Inflammatory macrophage treated with lipopolysaccharide for 4 hours (primary cell): ENCODE data around the gene CNGA1.
"Not testable (repeated sequence)": the region's sequence is repeated elsewhere in the genome, so short reads cannot be mapped to it uniquely, and the experiment has no call there.

Experiments used
- DNase-seq: peaks from one replicate; pipeline ENCODE4 v3.0.0-alpha.2; 2020

The CNGA1 gene

DNA sequence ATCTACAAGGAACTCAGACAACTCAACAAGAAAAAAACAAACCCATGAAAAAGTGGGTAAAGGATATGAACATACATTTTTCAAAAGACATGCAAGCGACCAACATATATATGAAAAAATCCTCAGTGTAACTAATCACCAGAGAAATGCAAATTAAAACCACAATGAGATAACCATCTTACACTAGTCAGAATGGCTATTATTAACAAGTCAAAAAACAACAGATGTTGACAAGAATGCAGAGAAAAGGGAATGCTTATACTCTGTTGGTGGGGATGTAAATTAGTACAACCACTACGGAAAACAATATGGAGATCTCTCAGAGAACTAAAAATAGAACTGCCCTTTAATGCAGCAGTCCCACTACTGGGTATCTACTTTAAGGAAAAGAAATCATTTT is 12.2 kb upstream of the CNGA1 start:
- no peak for DNase-seq

- DNase-seq, result no peak
These were observed 11.2 kb upstream of the CNGA1 start for GRCh38 chr4:48027653-48028052.

- no peak for DNase-seq
These were observed 8.5 kb upstream of the CNGA1 start for GRCh38 chr4:48025005-48025404.

GRCh38 chr4:48024522-48024921 is 8.0 kb upstream of the CNGA1 start:
- no peak for DNase-seq

DNA sequence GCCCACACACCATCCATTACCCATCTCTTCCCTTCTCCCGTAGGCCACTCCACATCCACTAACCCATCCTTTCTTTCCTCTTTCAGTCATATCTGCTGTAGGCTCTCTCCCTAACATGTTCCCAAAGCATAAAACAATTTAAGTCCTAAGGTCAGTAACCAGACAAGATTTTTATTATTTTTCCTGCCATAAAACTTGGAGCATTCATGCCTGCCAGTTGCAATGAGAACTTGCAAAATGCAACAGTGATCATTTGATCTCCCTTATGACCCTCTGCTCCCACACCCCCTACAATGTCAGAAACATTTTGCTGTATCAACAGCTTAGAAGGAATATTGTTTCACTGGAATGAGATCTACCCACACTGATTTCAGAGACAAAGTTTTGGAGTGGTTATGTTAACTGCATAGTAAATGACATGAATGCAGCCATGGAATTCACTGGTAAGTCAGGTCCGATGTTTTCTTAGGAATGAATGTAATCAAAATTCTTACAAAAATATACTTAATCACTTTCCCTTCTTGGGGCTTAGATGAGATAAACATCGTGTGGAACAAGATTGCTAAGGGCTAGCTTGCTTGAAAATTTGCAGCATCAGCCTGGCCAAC is 5.8 kb upstream of the CNGA1 start:
- DNase-seq, result no peak

DNA sequence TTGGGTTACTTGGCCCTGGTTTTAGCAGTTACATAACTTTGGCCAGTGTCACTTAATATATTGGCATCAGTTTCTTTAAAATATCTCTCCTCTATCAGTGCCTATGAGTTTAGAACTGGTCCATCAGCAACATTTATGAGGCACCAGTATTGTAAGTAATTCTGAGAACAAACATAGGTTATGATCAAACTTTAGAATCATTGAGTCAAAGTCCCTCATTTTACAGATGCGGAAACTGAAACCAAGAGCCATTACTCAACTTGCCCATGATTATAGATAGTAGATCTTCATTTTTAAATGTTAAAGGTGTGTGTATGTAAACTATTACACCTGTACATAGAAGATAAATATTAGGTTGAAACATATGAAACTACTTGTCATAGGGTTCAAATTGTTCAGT is 4.6 kb upstream of the CNGA1 start:
- DNase-seq, result no peak

- no peak for DNase-seq
These were observed 1.6 kb upstream of the CNGA1 start for GRCh38 chr4:48018112-48018511.

GRCh38 chr4:48017108-48017571 is 659 bp upstream of the CNGA1 start:
- peak; percentile 38 for DNase-seq

- no peak for DNase-seq
These were observed 803 bp downstream of the CNGA1 start for GRCh38 chr4:48015678-48016077.

DNA sequence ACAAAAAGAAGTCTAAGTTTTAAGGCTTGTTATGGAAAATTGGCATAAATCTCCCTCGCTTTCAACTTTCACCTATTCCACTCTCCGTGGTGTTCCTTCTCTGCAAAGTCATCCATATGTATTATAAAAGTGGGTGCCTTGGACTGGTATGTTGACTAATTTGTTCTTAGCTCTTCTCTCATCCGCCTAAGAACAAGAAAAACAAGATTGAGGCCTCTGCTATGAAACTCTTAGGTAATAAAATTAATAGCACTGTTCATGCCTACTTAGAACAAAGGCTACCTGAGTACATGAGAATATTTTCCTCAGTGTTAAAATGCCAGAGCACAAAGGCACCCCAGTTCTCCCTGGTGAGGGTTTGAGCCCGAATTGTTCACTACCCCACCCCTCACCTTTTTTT is 1.3 kb downstream of the CNGA1 start:
- no peak for DNase-seq

GRCh38 chr4:48012824-48013223 is 3.7 kb downstream of the CNGA1 start:
- peak; percentile 31 for DNase-seq

DNA sequence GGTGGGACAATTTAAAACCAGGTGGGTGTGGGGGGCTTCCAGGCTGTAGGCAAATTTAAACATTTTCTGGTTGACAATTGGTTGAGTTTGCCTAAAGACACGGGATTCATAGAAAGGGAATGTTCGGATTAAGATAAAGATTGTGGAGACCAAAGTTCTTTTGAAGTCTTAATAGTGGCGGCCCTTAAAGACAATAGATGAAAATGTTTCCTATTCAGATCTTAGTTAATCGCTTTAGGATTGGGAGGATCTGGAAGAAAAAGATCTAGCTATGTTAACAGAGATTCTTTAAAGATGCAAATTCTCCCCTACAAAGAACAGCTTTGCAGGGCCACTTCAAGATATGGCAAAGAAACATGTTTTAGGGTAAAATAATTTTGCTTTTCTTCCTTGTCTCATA is 4.8 kb downstream of the CNGA1 start:
- no peak for DNase-seq

- DNase-seq, result not testable (repeated sequence)
These were observed 5.6 kb downstream of the CNGA1 start for GRCh38 chr4:48010906-48011305.

GRCh38 chr4:48008021-48008596 is 8.4 kb downstream of the CNGA1 start:
- no peak for DNase-seq

GRCh38 chr4:48005781-48006180 is 10.7 kb downstream of the CNGA1 start:
- DNase-seq, result no peak

GRCh38 chr4:48003568-48003967 is 12.9 kb downstream of the CNGA1 start:
- DNase-seq, result peak; percentile 39

- DNase-seq, result no peak
These were observed 14.2 kb downstream of the CNGA1 start for GRCh38 chr4:48002267-48002666.

GRCh38 chr4:47996021-47996420 is 20.5 kb downstream of the CNGA1 start:
- no peak for DNase-seq

GRCh38 chr4:47992475-47992874 is 24.0 kb downstream of the CNGA1 start:
- DNase-seq, result not testable (repeated sequence)

- DNase-seq, result no peak
These were observed 26.3 kb downstream of the CNGA1 start for GRCh38 chr4:47990145-47990544.

DNA sequence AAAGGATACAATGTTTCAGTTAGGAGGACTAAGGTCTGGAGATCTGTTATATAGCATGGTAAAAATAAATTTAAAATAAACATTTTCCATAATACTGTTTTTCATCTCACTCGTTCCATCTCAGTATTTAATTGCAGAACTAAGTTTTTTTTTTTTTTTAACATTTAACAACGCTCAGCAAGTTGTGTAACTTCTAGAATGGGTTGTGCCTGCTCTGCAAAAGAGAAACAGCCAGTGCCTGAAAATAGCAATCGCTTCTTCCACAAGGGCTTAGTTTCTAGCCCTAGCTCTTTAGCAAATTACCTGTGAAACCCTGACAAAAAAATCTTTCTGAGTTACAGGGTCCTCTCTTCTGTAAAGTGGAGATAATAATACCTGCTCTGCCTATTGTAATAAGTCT is 41.9 kb downstream of the CNGA1 start:
- DNase-seq, result peak; percentile 61

DNA sequence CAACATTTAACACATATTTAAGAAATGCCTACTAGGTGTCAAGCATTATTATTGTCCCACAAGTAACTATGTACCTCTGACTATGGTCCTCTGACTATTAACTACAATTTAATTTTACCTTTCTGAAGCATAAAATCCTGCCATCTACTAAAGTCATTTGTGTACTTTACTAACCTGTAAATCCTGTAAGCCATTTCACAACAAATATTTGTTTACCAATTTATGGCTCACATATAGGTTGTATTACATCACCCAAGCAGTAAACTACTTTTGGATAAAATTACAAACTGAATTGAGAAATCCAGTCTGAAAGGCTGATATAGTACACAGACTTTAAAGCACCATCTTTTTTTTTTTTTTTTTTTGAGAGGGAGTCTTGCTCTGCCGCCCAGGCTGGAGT is 43.8 kb downstream of the CNGA1 start:
- peak; percentile 7 for DNase-seq

DNA sequence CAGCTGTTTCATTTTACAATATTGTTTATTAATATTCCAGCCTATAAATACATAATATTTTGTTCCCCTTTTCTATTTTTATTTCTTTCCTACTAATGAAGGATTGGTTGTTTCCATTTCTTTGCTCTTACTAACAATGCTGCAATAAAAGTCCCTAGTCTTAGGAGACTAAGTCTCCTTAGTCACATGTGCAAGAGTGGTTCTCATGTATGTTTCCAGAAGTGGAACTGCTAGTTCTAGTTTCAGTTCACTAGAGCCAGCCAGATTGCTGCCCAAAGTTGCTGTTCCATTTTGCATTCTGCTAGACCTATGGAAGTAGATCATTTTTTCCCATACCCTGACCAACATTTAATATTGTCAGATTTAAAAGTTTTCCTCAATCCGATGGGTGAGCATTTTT is 44.3 kb downstream of the CNGA1 start:
- DNase-seq, result peak; percentile 88

DNA sequence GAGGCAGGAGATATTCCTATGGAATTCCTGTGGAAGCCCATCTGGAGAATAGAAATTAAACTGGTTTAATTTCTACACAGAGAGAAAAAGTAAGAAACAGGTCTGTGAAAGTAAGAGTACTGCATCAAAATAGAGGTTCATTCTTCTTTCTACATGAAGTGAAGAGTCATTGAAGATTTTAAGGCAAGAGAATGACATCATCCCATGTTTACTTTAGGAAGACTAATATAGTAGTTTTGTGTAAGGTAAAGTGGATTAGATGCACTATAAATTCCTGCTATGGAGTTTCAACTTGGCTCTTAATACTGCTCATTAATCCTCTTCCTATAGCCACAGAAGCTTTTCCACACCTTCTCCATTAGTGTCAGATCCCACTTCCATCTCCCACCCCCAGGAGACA is 47.6 kb downstream of the CNGA1 start:
- DNase-seq, result no peak

DNA sequence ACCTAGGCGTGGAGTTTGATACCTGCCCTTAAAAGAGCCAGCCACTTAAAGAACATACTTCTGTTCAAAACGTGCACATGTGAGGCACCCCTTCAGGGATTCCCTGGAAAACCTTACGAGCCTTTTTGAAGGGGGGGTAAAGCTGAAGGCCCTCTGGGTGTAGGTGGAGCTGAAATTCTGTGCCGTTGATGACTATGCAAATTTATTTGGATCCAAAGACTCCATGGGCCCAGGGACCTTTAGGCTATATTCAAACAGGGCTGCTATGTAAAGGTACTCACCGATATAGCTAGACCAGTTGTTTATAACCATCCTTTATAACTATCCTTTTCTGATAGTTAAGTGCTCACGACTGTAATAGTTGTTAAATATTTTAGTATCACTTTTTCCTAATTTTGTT is 61.8 kb downstream of the CNGA1 start:
- DNase-seq, result no peak
